Measurements from ENCODE around the gene BZW1. TPM values are rescaled to one million over a fixed set of nuclear protein-coding genes. Genes with fewer than 3 reads are reported as not detected.

Gene BZW1
- total RNA-seq, 2 donors from 2014 or later, result 201 to 252 TPM

DNA sequence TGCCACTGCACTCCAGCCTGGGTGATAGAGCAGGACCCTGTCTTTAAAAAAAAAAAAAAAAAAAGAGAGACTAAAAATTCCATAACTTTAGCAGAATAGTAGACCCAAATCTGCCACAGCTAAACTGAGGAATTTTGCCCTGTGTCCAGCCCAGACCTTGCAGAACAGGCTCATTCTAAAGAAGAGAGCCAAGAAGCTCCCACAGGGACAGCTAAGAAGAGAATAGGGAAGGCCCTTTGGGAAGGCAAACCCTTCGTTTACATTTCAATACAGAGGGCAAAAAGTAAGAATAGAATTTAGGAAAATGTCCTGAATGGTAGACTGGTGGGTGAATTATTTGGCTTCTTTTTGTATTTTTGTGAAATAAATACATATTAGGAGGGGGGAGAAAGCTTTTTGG lies 21.5 kb upstream of the BZW1 start:
- no peaks in the 10 kb centered on the region for H3K27me3 ChIP-seq (replicated peaks; ENCODE audit: insufficient read depth)
- ATAC-seq (ENCODE audit: insufficient number of reproducible peaks, low FRiP score, low read depth) (no peak), DNase-seq (ENCODE audit: low spot score) (no peak)
- peaks cover 11 to 38% of the 10 kb centered on the region in 2 donors for H3K4me1 ChIP-seq (ENCODE audit: control insufficient read depth in 1 of 2, low read depth in 2 of 2)
- H3K4me3 ChIP-seq, result no peak overlapping the region
- no peaks in the 10 kb centered on the region for H3K9me3 ChIP-seq
- no peak overlapping the region for H3K27ac ChIP-seq
- no peaks in the 10 kb centered on the region for H3K36me3 ChIP-seq
- TF ChIP-seq, protein P1, sequence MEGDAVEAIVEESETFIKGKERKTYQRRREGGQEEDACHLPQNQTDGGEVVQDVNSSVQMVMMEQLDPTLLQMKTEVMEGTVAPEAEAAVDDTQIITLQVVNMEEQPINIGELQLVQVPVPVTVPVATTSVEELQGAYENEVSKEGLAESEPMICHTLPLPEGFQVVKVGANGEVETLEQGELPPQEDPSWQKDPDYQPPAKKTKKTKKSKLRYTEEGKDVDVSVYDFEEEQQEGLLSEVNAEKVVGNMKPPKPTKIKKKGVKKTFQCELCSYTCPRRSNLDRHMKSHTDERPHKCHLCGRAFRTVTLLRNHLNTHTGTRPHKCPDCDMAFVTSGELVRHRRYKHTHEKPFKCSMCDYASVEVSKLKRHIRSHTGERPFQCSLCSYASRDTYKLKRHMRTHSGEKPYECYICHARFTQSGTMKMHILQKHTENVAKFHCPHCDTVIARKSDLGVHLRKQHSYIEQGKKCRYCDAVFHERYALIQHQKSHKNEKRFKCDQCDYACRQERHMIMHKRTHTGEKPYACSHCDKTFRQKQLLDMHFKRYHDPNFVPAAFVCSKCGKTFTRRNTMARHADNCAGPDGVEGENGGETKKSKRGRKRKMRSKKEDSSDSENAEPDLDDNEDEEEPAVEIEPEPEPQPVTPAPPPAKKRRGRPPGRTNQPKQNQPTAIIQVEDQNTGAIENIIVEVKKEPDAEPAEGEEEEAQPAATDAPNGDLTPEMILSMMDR (IDR thresholded peaks at IDR 0.05), result no peak

DNA sequence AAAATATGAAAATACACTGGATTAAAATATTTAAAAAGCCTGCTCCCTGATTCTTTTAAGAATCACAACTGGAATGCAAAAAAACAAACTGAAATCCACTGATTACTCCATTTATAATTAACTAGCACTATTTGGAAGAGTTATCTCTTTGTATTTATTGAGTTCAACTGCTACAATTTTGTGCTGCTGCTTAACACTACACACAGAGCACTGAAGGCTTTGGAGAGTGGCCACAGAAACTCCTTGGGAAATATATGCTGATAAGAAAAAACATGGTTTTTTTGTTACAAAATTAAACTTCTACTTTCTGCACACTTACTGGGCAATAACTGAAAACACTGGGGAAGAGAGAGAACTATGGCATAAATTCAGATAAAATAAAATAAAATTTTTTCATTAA lies 19.8 kb upstream of the BZW1 start:
- no peak for DNase-seq (ENCODE audit: low spot score)
- TF ChIP-seq, protein P1 (IDR thresholded peaks at IDR 0.05), result no peak
- no peak for ATAC-seq (ENCODE audit: insufficient number of reproducible peaks, low FRiP score, low read depth)

DNA sequence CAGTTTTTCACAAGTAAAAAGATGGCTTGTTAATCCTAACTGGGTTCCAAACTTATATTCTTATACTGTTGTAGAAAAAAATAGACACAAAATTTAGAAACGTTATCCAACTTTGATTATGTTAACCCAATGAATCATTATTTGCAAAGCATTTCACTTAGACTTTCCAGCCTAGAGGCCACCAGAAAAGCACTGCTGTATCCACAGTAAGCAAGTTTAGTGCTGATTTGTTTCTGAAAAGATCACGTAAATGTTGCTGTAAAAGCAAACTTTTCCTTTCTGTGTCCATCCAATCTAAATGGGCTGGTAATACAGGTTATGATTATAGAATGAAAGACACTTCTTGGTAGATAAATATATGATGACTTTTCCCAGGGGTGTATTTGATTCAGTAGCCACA lies 17.6 kb upstream of the BZW1 start:
- no peak for ATAC-seq (ENCODE audit: insufficient number of reproducible peaks, low FRiP score, low read depth)
- TF ChIP-seq, protein P1 (IDR thresholded peaks at IDR 0.05), result no peak
- H3K4me1 ChIP-seq (ENCODE audit: control insufficient read depth in 1 of 2, low read depth in 2 of 2), result peaks cover 0 to 12% of the 10 kb centered on the region in 2 donors

More for the DNA sequence above, 19.8 kb upstream of the BZW1 start:
- H3K9me3 ChIP-seq, result no peaks in the 10 kb centered on the region
- no peak overlapping the region for H3K27ac ChIP-seq
- H3K4me3 ChIP-seq, result no peak overlapping the region
- no peaks in the 10 kb centered on the region for H3K36me3 ChIP-seq
- no peaks in the 10 kb centered on the region for H3K27me3 ChIP-seq (replicated peaks; ENCODE audit: insufficient read depth)
- peaks cover 4 to 26% of the 10 kb centered on the region in 2 donors for H3K4me1 ChIP-seq (ENCODE audit: control insufficient read depth in 1 of 2, low read depth in 2 of 2)

DNA sequence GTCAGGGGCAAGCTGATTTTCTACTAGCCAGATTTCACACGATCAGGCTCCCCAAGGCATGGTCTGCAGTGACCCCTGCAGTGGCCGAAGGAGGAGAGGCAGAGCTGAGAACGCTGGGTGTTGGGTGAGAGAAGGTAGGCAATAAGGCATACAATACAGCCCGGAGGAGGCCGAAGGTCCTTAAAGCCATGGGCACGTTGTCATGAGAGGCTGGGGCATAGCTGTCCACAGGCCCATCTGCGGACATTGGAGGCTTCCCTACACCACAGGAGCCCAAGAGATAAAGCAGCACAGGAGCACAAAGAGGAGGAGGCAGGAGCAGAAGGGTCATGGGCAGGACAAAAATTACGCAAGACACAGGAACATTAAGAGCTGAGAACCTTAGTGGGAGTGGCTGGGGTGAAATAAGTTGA lies 16.7 kb upstream of the BZW1 start:
- H3K4me3 ChIP-seq, result no peak overlapping the region
- DNase-seq (ENCODE audit: low spot score) (no peak), ATAC-seq (ENCODE audit: insufficient number of reproducible peaks, low FRiP score, low read depth) (no peak)
- H3K9me3 ChIP-seq, result no peaks in the 10 kb centered on the region
- no peaks in the 10 kb centered on the region for H3K27me3 ChIP-seq (replicated peaks; ENCODE audit: insufficient read depth)
- no peaks in the 10 kb centered on the region for H3K36me3 ChIP-seq
- no peak overlapping the region for H3K27ac ChIP-seq
- TF ChIP-seq, protein P1 (IDR thresholded peaks at IDR 0.05), result no peak
- peaks cover 0 to 12% of the 10 kb centered on the region in 2 donors for H3K4me1 ChIP-seq (ENCODE audit: control insufficient read depth in 1 of 2, low read depth in 2 of 2)

More for the DNA sequence above, 17.6 kb upstream of the BZW1 start:
- Histone ChIP-seq H3K9me3 (no peaks in the 10 kb centered on the region), H3K27me3 (replicated peaks; ENCODE audit: insufficient read depth) (no peaks in the 10 kb centered on the region), H3K27ac (no peak overlapping the region), H3K4me3 (no peak overlapping the region), H3K36me3 (no peaks in the 10 kb centered on the region)
- DNase-seq (ENCODE audit: low spot score), result no peak

DNA sequence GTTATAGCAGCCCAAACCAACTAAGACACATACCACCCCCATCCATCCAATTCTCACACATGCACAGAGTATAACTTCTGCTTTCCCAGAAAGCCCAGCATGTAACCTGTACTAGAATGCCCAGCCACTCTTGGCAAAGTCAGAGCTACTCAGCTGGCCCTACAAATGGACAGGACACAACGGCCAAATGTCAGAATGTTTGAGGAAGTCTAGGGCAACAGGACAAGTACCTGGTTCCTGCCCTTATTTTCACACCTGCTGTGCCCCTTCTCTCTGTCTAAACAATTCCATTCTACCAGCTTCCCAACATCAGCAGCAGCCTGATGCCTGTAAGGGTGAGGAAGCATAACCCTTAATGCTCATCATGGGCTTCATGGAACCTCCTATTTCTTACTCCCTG lies 15.1 kb upstream of the BZW1 start:
- no peaks in the 10 kb centered on the region for H3K9me3 ChIP-seq

More for the DNA sequence above, 15.1 kb upstream of the BZW1 start:
- ATAC-seq (ENCODE audit: insufficient number of reproducible peaks, low FRiP score, low read depth), result no peak
- Histone ChIP-seq H3K27ac (no peak overlapping the region), H3K4me1 (ENCODE audit: control insufficient read depth in 1 of 2, low read depth in 2 of 2) (peaks cover 0 to 12% of the 10 kb centered on the region in 2 donors), H3K4me3 (no peak overlapping the region), H3K36me3 (no peaks in the 10 kb centered on the region), H3K27me3 (replicated peaks; ENCODE audit: insufficient read depth) (no peaks in the 10 kb centered on the region)
- TF ChIP-seq, protein P1 (IDR thresholded peaks at IDR 0.05), result no peak
- DNase-seq (ENCODE audit: low spot score), result no peak
